ENCODE data around the gene PLAAT4. TPM values are rescaled to one million over a fixed set of nuclear protein-coding genes. Genes with fewer than 3 reads are reported as not detected.

Gene PLAAT4
- total RNA-seq, 6 experiments from 2014 or later: 0.43 to 1.9 (median 0.82) TPM; not detected in 1

- TF ChIP-seq CTCF (IDR thresholded peaks at IDR 0.05): no peak
- Mint-ChIP-seq H3K4me3 (no peak overlapping the region), H3K4me1 (ENCODE audit: low read depth) (no peaks in the 10 kb centered on the region), H3K9me3 (peaks cover 10% of the 10 kb centered on the region), H3K27ac (no peak overlapping the region), H3K27me3 (ENCODE audit: insufficient read depth) (no peaks in the 10 kb centered on the region; the same call in none of the 2 replicates), H3K36me3 (ENCODE audit: low read depth) (peaks cover 11% of the 10 kb centered on the region)
- DNase-seq: no peak
Observed at GRCh38 chr11:63586451-63587166, 50.0 kb downstream of the PLAAT4 start.

- no peak for TF ChIP-seq CTCF (IDR thresholded peaks at IDR 0.05)
- H3K4me3 Mint-ChIP-seq: no peak overlapping the region
- no peaks in the 10 kb centered on the region for H3K4me1 Mint-ChIP-seq (ENCODE audit: low read depth)
- DNase-seq: no peak
- no peak overlapping the region for H3K27ac Mint-ChIP-seq
- no peaks in the 10 kb centered on the region for H3K9me3 Mint-ChIP-seq
- no peaks in the 10 kb centered on the region for H3K36me3 Mint-ChIP-seq (ENCODE audit: low read depth)
- no peaks in the 10 kb centered on the region; the same call in none of the 2 replicates for H3K27me3 Mint-ChIP-seq (ENCODE audit: insufficient read depth)
Observed at GRCh38 chr11:63589000-63589399, 52.4 kb downstream of the PLAAT4 start.

GRCh38 chr11:63590024-63590788 lies 53.6 kb downstream of the PLAAT4 start:
- DNase-seq: no peak
- no peaks in the 10 kb centered on the region for H3K9me3 Mint-ChIP-seq
- no peaks in the 10 kb centered on the region for H3K36me3 Mint-ChIP-seq (ENCODE audit: low read depth)
- H3K27me3 Mint-ChIP-seq (ENCODE audit: insufficient read depth): no peaks in the 10 kb centered on the region; the same call in none of the 2 replicates
- peaks cover 1% of the 10 kb centered on the region for H3K4me1 Mint-ChIP-seq (ENCODE audit: low read depth)
- no peak overlapping the region for H3K4me3 Mint-ChIP-seq
- H3K27ac Mint-ChIP-seq: no peak overlapping the region
- TF ChIP-seq CTCF (IDR thresholded peaks at IDR 0.05): no peak

- H3K4me3 Mint-ChIP-seq: no peak overlapping the region
- peaks cover 1% of the 10 kb centered on the region for H3K27me3 Mint-ChIP-seq (ENCODE audit: insufficient read depth)
- H3K27ac Mint-ChIP-seq: no peak overlapping the region
- TF ChIP-seq CTCF (IDR thresholded peaks at IDR 0.05): peak; percentile 83
- H3K4me1 Mint-ChIP-seq (ENCODE audit: low read depth): peaks cover 8% of the 10 kb centered on the region
- H3K36me3 Mint-ChIP-seq (ENCODE audit: low read depth): no peaks in the 10 kb centered on the region
- H3K9me3 Mint-ChIP-seq: no peaks in the 10 kb centered on the region
- peak; percentile 46 for DNase-seq
Observed at GRCh38 chr11:63592975-63593395, 56.4 kb downstream of the PLAAT4 start.

GRCh38 chr11:63595296-63595695 lies 58.7 kb downstream of the PLAAT4 start:
- H3K27ac Mint-ChIP-seq: peak overlapping the region; percentile 72
- no peaks in the 10 kb centered on the region for H3K9me3 Mint-ChIP-seq
- no peaks in the 10 kb centered on the region for H3K36me3 Mint-ChIP-seq (ENCODE audit: low read depth)
- DNase-seq: no peak
- H3K27me3 Mint-ChIP-seq (ENCODE audit: insufficient read depth): peaks cover 3% of the 10 kb centered on the region; the same call in 1 of the 2 replicates
- no peak for TF ChIP-seq CTCF (IDR thresholded peaks at IDR 0.05)
- H3K4me1 Mint-ChIP-seq (ENCODE audit: low read depth): peaks cover 24% of the 10 kb centered on the region
- H3K4me3 Mint-ChIP-seq: no peak overlapping the region

Other genes with a start within 250 kb of the PLAAT4 start
- gene SLC22A9, start 167.0 kb upstream of the PLAAT4 start, total RNA-seq (2021; fragmentation: NEBNext Ultra II Directional; extraction: Animal tissue kit (Norgen Biotek cat#: 25700)): not detected
- gene PLAAT5, start 45.6 kb upstream of the PLAAT4 start, total RNA-seq (2021; fragmentation: NEBNext Ultra II Directional; extraction: Animal tissue kit (Norgen Biotek cat#: 25700)): not detected
- not detected for gene LGALS12, start 30.7 kb upstream of the PLAAT4 start, total RNA-seq (2021; fragmentation: NEBNext Ultra II Directional; extraction: Animal tissue kit (Norgen Biotek cat#: 25700))
- gene PLAAT2, start 26.6 kb downstream of the PLAAT4 start, total RNA-seq (2021; fragmentation: NEBNext Ultra II Directional; extraction: Animal tissue kit (Norgen Biotek cat#: 25700)): not detected
- 10 to 100 TPM in 1 of 6 experiments, 1 to 10 TPM in 5; 8.0 to 11.2 (median 8.6) TPM for gene PLAAT3, start 77.6 kb downstream of the PLAAT4 start, total RNA-seq (2021; fragmentation: NEBNext Ultra II Directional; extraction: Animal tissue kit (Norgen Biotek cat#: 25700))
- gene ATL3, start 134.6 kb downstream of the PLAAT4 start, total RNA-seq (2021; fragmentation: NEBNext Ultra II Directional; extraction: Animal tissue kit (Norgen Biotek cat#: 25700)): 100 to 1,000 TPM in 5 of 6 experiments, 10 to 100 TPM in 1; 96.9 to 116 (median 109) TPM
- 100 to 1,000 TPM; 114 to 144 (median 133) TPM for gene RTN3, start 144.7 kb downstream of the PLAAT4 start, total RNA-seq (2021; fragmentation: NEBNext Ultra II Directional; extraction: Animal tissue kit (Norgen Biotek cat#: 25700))
- 10 to 100 TPM; 18.4 to 21.0 (median 19.5) TPM for gene ZFTA, start 232.0 kb downstream of the PLAAT4 start, total RNA-seq (2021; fragmentation: NEBNext Ultra II Directional; extraction: Animal tissue kit (Norgen Biotek cat#: 25700))

Measured in HFFc6 (cell line).